ENCODE measurements around the gene BACH2.

DNA sequence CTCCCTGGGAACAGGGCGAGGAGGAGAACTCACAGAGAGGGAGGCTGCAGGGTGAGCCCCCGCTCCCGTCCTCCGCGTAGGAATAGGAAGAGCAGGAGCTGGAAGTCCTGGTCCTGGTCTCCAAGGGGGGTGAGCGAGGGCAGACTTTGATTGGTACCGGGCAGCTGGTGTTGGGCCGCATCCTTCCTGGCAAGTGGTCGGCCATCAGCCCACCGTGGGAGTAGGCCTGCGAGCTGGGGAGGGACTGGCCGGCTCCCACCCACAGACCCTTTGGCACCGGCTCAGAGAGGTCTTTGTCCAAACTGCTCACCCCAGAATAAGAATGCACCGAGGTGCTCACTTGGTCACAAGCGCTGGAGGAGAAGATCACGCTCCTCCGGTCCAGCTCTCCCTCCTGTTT lies 346.2 kb downstream of the BACH2 start:
- TF ChIP-seq TAF1 (IDR thresholded peaks at IDR 0.05; ENCODE audit: low read depth) (no peak), POLR2AphosphoS5 (IDR thresholded peaks at IDR 0.05) (no peak)
